ENCODE results near the gene PCLO. TPM values are rescaled to one million over a fixed set of nuclear protein-coding genes. Genes with fewer than 3 reads are reported as not detected.

PCLO gene
- total and polyA plus RNA-seq, 2 donors = 0.75 to 2.3 TPM

DNA sequence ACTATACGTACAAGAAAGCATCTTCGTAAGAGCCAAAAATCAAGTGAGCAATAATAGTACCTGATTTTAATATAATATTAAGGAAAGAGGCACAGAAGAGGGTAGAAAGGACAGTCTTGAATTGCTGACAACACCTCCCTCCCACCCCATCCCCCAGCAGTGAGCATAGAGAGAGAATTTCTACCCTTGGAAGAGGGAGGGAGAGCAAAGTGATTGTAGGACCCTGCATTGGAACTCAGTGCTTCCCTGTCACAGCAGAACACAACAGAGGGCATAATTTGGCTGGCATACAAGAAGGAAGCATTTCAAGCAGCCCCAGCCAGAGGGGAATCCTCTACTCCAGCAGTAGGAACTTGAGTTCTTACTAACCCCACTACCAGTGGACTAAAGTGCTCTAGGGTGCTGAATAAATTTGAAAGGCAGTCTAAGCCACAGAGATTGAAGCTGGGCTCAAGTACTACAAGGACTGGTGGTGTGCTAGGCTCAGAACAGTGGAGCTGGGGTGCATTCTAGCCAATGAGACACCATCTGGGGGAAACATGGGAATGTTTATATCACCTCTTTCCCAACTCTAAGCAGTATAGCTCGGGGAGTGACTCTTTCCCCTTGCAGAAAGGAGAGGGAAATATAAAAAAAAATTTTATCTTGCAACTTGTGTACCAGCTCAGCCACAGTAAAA is 44.2 kb downstream of the PCLO start:
- no peaks in the 10 kb centered on the region for H3K36me3 ChIP-seq (ENCODE audit: control insufficient read depth in 2 of 2, insufficient read depth in 2 of 2, low read length in 1 of 2)
- H3K9me3 ChIP-seq (ENCODE audit: control insufficient read depth in 2 of 2, insufficient read depth in 1 of 2, low read length in 1 of 2) = peaks cover 0 to 2% of the 10 kb centered on the region in 2 donors
- DNase-seq (ENCODE audit: low read depth in 6 of 9, low spot score in 9 of 9) = no peak
- no peaks in the 10 kb centered on the region for H3K27me3 ChIP-seq (ENCODE audit: control insufficient read depth in 2 of 2, insufficient read depth in 1 of 2, low read length in 1 of 2)
- H3K4me1 ChIP-seq (ENCODE audit: control insufficient read depth in 2 of 2, insufficient read depth in 2 of 2, low read length in 2 of 2) = no peaks in the 10 kb centered on the region
- WGBS = 93% methylated on average over 3 of the region's 3 CpGs
- no peak overlapping the region for H3K4me3 ChIP-seq (ENCODE audit: low read length in 2 of 2)
- no peak overlapping the region for H3K27ac ChIP-seq (ENCODE audit: low read depth in 1 of 2, low read length in 1 of 2)

DNA sequence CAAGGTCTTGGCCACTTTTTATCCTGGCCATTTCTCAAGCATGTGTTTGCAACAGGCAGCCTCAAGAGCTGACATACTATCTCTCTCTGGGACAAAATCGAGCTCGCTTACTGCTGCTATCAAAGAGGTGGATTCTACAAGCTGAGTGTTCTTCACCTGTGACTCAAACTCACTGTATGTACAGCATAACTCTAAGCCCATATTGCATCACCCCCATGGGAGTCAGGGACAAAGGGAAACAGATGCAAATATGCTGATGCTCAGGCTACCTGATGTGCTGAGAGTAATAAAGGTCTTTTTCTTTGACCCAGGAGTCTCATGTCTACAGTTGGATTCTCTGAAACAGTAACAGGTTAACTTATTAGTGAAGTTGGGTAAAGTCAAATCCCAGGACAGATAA is 45.2 kb downstream of the PCLO start:
- Histone ChIP-seq H3K4me3 (ENCODE audit: low read length in 2 of 2) (no peak overlapping the region), H3K27ac (ENCODE audit: low read depth in 1 of 2, low read length in 1 of 2) (no peak overlapping the region), H3K9me3 (ENCODE audit: control insufficient read depth in 2 of 2, insufficient read depth in 1 of 2, low read length in 1 of 2) (peaks cover 0 to 2% of the 10 kb centered on the region in 2 donors), H3K27me3 (ENCODE audit: control insufficient read depth in 2 of 2, insufficient read depth in 1 of 2, low read length in 1 of 2) (no peaks in the 10 kb centered on the region), H3K36me3 (ENCODE audit: control insufficient read depth in 2 of 2, insufficient read depth in 2 of 2, low read length in 1 of 2) (no peaks in the 10 kb centered on the region), H3K4me1 (ENCODE audit: control insufficient read depth in 2 of 2, insufficient read depth in 2 of 2, low read length in 2 of 2) (no peaks in the 10 kb centered on the region)
- DNase-seq (ENCODE audit: low read depth in 6 of 9, low spot score in 9 of 9) = no peak
- WGBS = 94% methylated on average over 2 of the region's 2 CpGs

DNA sequence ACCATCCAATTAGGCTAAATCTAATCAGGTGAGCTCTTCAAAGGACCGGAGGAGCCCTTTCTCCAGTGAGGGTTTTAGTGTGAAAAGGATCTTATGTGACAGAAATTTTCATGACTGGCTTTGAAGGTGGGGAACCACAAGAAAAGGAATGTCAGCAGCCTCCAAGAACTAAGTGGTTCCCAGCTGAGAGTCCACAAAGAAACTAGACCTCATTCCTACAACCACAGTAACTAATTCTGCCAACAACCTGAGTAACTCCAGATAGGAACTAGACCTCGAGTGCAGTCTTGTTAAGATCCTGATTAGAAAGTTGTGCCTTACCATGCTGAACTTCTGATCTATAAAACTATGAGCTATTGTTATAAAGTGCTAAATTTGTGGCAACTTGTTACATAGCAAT is 51.3 kb downstream of the PCLO start:
- Histone ChIP-seq H3K9me3 (ENCODE audit: control insufficient read depth in 2 of 2, insufficient read depth in 1 of 2, low read length in 1 of 2) (no peaks in the 10 kb centered on the region), H3K4me3 (ENCODE audit: low read length in 2 of 2) (no peak overlapping the region), H3K4me1 (ENCODE audit: control insufficient read depth in 2 of 2, insufficient read depth in 2 of 2, low read length in 2 of 2) (no peaks in the 10 kb centered on the region), H3K27ac (ENCODE audit: low read depth in 1 of 2, low read length in 1 of 2) (no peak overlapping the region), H3K27me3 (ENCODE audit: control insufficient read depth in 2 of 2, insufficient read depth in 1 of 2, low read length in 1 of 2) (no peaks in the 10 kb centered on the region), H3K36me3 (ENCODE audit: control insufficient read depth in 2 of 2, insufficient read depth in 2 of 2, low read length in 1 of 2) (no peaks in the 10 kb centered on the region)
- DNase-seq (ENCODE audit: low read depth in 6 of 9, low spot score in 9 of 9) = no peak
- WGBS = 78% methylated on average over 2 of the region's 2 CpGs

DNA sequence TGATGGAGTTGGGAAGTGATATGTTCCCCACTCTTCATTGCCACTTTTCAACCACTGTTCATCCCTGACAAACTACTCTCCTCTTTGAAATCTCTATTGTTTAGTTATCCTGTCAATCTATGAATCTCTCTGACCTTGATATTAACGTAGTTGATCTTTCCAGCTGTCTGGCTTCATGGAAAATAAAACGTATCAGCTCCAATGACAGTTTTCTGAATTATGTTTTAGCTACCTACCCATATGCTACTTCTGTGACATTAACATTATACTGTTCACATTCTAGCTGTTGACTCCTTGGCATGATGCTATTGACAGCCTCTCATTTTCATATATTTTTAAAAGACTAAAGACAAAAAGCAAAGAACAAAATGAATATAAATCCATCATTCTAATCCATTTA is 53.3 kb downstream of the PCLO start:
- Histone ChIP-seq H3K4me1 (ENCODE audit: control insufficient read depth in 2 of 2, insufficient read depth in 2 of 2, low read length in 2 of 2) (no peaks in the 10 kb centered on the region), H3K9me3 (ENCODE audit: control insufficient read depth in 2 of 2, insufficient read depth in 1 of 2, low read length in 1 of 2) (no peaks in the 10 kb centered on the region), H3K4me3 (ENCODE audit: low read length in 2 of 2) (no peak overlapping the region), H3K27ac (ENCODE audit: low read depth in 1 of 2, low read length in 1 of 2) (no peak overlapping the region), H3K36me3 (ENCODE audit: control insufficient read depth in 2 of 2, insufficient read depth in 2 of 2, low read length in 1 of 2) (no peaks in the 10 kb centered on the region), H3K27me3 (ENCODE audit: control insufficient read depth in 2 of 2, insufficient read depth in 1 of 2, low read length in 1 of 2) (no peaks in the 10 kb centered on the region)
- WGBS = 85% methylated on average over 2 of the region's 2 CpGs
- no peak for DNase-seq (ENCODE audit: low read depth in 6 of 9, low spot score in 9 of 9)

DNA sequence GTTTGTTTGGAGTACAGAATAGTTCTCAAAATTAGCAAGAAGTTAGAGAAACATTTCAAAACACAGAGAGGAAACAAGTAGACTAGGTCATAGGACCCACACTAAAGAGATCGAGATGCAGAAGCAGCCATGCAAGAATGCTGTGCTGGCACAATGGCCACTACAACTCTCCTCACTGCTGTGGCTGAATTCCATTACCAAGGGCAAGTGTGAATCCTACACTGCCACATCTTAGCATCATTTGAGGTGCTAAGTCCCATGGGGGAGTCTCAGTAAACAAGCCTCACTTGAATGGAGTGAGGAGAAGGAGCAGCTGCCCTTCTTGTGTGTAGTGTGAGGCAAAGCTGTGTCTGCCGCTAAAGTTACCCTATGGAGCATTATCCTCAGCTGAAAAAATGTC is 56.7 kb downstream of the PCLO start:
- H3K27ac ChIP-seq (ENCODE audit: low read depth in 1 of 2, low read length in 1 of 2) = no peak overlapping the region
- DNase-seq (ENCODE audit: low read depth in 6 of 9, low spot score in 9 of 9) = no peak
- H3K36me3 ChIP-seq (ENCODE audit: control insufficient read depth in 2 of 2, insufficient read depth in 2 of 2, low read length in 1 of 2) = no peaks in the 10 kb centered on the region
- 90% methylated on average over 2 of the region's 2 CpGs for WGBS
- H3K4me3 ChIP-seq (ENCODE audit: low read length in 2 of 2) = no peak overlapping the region
- H3K27me3 ChIP-seq (ENCODE audit: control insufficient read depth in 2 of 2, insufficient read depth in 1 of 2, low read length in 1 of 2) = no peaks in the 10 kb centered on the region
- no peaks in the 10 kb centered on the region for H3K9me3 ChIP-seq (ENCODE audit: control insufficient read depth in 2 of 2, insufficient read depth in 1 of 2, low read length in 1 of 2)
- H3K4me1 ChIP-seq (ENCODE audit: control insufficient read depth in 2 of 2, insufficient read depth in 2 of 2, low read length in 2 of 2) = no peaks in the 10 kb centered on the region

DNA sequence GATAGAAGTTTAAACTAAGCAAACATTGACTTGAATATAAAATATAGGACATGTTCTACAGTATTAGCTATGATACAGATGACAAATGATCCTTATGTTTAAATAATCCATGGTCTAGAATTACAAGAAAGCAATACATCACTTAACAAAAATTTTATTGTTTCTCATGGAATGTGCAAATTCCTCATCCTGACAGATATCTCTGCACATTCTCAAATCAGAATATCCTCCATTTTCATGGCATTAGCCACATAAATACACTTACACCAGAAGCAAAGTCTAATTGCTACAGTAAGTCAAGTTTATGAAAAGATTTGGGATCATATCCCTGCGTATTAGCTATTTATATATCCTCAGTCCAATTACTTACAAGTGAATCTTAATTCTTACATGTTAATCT is 57.6 kb downstream of the PCLO start:
- Histone ChIP-seq H3K9me3 (ENCODE audit: control insufficient read depth in 2 of 2, insufficient read depth in 1 of 2, low read length in 1 of 2) (no peaks in the 10 kb centered on the region), H3K36me3 (ENCODE audit: control insufficient read depth in 2 of 2, insufficient read depth in 2 of 2, low read length in 1 of 2) (no peaks in the 10 kb centered on the region), H3K4me1 (ENCODE audit: control insufficient read depth in 2 of 2, insufficient read depth in 2 of 2, low read length in 2 of 2) (no peaks in the 10 kb centered on the region), H3K27me3 (ENCODE audit: control insufficient read depth in 2 of 2, insufficient read depth in 1 of 2, low read length in 1 of 2) (no peaks in the 10 kb centered on the region), H3K27ac (ENCODE audit: low read depth in 1 of 2, low read length in 1 of 2) (no peak overlapping the region), H3K4me3 (ENCODE audit: low read length in 2 of 2) (no peak overlapping the region)
- no peak for DNase-seq (ENCODE audit: low read depth in 6 of 9, low spot score in 9 of 9)
- WGBS = 91% methylated on average over 1 of the region's 1 CpG

DNA sequence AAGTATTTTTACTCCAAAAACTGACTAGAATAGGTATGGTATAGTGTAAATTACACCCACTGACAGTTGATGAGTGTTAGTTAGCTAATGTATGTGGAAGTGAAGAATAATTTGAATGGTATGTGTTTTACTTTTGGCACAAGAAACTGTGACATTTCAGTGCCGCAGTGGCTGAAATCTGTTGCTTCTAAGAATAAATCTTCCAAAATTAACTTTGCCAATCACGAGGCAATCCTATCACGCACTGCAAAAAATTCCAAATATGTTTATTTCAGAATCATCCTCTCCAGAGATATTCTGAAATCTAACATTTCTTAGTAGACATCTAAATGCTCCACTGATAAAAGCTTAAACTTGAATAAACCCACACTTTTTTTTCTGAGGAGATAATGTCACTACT is 61.2 kb downstream of the PCLO start:
- H3K9me3 ChIP-seq (ENCODE audit: control insufficient read depth in 2 of 2, insufficient read depth in 1 of 2, low read length in 1 of 2) = no peaks in the 10 kb centered on the region
- H3K27ac ChIP-seq (ENCODE audit: low read depth in 1 of 2, low read length in 1 of 2) = no peak overlapping the region
- no peaks in the 10 kb centered on the region for H3K4me1 ChIP-seq (ENCODE audit: control insufficient read depth in 2 of 2, insufficient read depth in 2 of 2, low read length in 2 of 2)
- no peaks in the 10 kb centered on the region for H3K36me3 ChIP-seq (ENCODE audit: control insufficient read depth in 2 of 2, insufficient read depth in 2 of 2, low read length in 1 of 2)
- no peaks in the 10 kb centered on the region for H3K27me3 ChIP-seq (ENCODE audit: control insufficient read depth in 2 of 2, insufficient read depth in 1 of 2, low read length in 1 of 2)
- no peak for DNase-seq (ENCODE audit: low read depth in 6 of 9, low spot score in 9 of 9)
- H3K4me3 ChIP-seq (ENCODE audit: low read length in 2 of 2) = no peak overlapping the region
- WGBS = 90% methylated on average over 3 of the region's 3 CpGs

DNA sequence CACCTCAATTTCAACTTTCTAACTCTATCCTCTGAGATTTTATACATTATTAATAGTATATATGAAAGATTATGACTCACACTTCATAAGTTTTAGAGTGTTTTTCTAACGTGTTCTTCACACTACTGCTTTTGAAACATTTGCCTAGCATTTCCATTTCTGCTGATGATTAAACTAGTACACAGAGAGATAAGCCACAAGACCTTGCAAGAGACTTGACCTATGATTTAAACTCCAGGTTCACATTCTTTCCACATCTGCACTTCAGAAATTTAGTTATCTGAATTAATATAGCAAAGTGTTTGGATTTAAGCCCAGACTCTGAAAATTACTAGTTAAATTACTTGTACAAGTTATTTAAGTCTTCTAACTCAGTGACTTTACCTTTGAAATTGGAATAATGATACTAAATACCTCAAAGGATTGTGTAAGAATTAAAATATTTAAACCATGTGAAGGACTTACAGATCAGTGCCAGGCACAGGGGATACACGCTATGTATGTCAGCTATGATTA is 66.6 kb downstream of the PCLO start:
- DNase-seq (ENCODE audit: low read depth in 6 of 9, low spot score in 9 of 9) = no peak
- H3K36me3 ChIP-seq (ENCODE audit: control insufficient read depth in 2 of 2, insufficient read depth in 2 of 2, low read length in 1 of 2) = no peaks in the 10 kb centered on the region
- H3K9me3 ChIP-seq (ENCODE audit: control insufficient read depth in 2 of 2, insufficient read depth in 1 of 2, low read length in 1 of 2) = no peaks in the 10 kb centered on the region
- H3K4me1 ChIP-seq (ENCODE audit: control insufficient read depth in 2 of 2, insufficient read depth in 2 of 2, low read length in 2 of 2) = no peaks in the 10 kb centered on the region
- no peaks in the 10 kb centered on the region for H3K27me3 ChIP-seq (ENCODE audit: control insufficient read depth in 2 of 2, insufficient read depth in 1 of 2, low read length in 1 of 2)
- H3K4me3 ChIP-seq (ENCODE audit: low read length in 2 of 2) = no peak overlapping the region
- H3K27ac ChIP-seq (ENCODE audit: low read depth in 1 of 2, low read length in 1 of 2) = no peak overlapping the region
- 88% methylated on average over 2 of the region's 2 CpGs for WGBS

DNA sequence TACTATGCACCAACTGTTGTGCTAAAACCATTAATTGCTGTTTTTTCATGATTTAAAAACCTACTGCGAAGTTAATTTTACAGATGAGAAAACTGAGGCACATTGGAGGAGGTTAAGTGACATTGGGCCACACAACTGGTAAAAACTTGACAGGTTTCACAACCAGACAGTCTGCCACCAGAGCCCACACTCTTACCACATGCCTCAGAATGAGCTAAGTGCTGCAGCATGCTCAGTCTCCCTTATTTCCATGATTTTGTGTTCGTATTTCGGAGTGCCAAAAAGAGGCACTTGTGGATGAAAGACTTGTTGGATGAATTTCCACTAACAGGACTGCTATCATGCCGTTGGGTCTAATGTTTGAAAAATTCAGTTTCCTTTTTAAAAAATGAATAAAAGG is 77.4 kb downstream of the PCLO start:
- Histone ChIP-seq H3K36me3 (ENCODE audit: control insufficient read depth in 2 of 2, insufficient read depth in 2 of 2, low read length in 1 of 2) (no peaks in the 10 kb centered on the region), H3K27ac (ENCODE audit: low read depth in 1 of 2, low read length in 1 of 2) (no peak overlapping the region), H3K4me3 (ENCODE audit: low read length in 2 of 2) (no peak overlapping the region), H3K4me1 (ENCODE audit: control insufficient read depth in 2 of 2, insufficient read depth in 2 of 2, low read length in 2 of 2) (no peaks in the 10 kb centered on the region), H3K27me3 (ENCODE audit: control insufficient read depth in 2 of 2, insufficient read depth in 1 of 2, low read length in 1 of 2) (no peaks in the 10 kb centered on the region), H3K9me3 (ENCODE audit: control insufficient read depth in 2 of 2, insufficient read depth in 1 of 2, low read length in 1 of 2) (no peaks in the 10 kb centered on the region)
- DNase-seq (ENCODE audit: low read depth in 6 of 9, low spot score in 9 of 9) = no peak
- WGBS = 92% methylated on average over 4 of the region's 4 CpGs
